ENCODE data around the gene LLGL1. TPM values are rescaled to one million over a fixed set of nuclear protein-coding genes. Genes with fewer than 3 reads are reported as not detected.

LLGL1 gene
- total RNA-seq, 1 donor from 2014 or later = 25.3 TPM

GRCh38 chr17:18226284-18226945 lies 980 bp downstream of the LLGL1 start:
- no peak for TF ChIP-seq CTCF (IDR thresholded peaks at IDR 0.05)
- intact Hi-C loops (cut with DNase I) = loop anchor here (5.0 kb wide), 1 partner anchor 86 kb away; the partner anchor contains the start of gene TOP3A
- H3K36me3 ChIP-seq = no peaks in the 10 kb centered on the region
- H3K9me3 ChIP-seq = no peaks in the 10 kb centered on the region
- peak overlapping the region; percentile 14 to 45 for H3K27ac ChIP-seq
- no peak for DNase-seq (ENCODE audit: low spot score in 2 of 2)
- peaks cover 4 to 14% of the 10 kb centered on the region in 2 donors for H3K4me1 ChIP-seq
- peak overlapping the region; percentile 69 to 74 for H3K4me3 ChIP-seq
- H3K27me3 ChIP-seq = no peaks in the 10 kb centered on the region

DNA sequence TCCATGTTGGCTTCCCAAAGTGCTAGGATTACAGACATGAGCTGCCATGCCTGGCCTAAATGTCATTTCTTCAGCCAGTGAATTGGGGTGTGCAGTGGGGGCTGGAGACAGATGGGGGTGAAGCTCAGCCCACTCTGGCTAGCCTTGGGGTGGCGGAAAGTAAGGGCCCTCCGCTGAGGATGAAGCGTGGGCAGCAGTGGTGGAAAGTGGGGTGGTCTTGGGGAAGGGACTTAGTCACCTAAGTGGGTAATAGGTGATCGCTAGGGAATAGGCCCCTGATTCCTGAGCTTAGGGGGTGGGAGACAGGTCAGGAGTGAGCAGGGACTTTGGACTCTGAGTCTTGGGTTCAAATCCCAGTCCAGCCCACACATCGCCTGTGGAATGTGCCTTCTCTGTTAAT lies 2.2 kb downstream of the LLGL1 start:
- no peaks in the 10 kb centered on the region for H3K9me3 ChIP-seq
- H3K27me3 ChIP-seq = no peaks in the 10 kb centered on the region
- intact Hi-C loops (cut with DNase I) = loop anchor here (5.0 kb wide), 1 partner anchor 85 kb away; the partner anchor contains the start of gene TOP3A
- H3K36me3 ChIP-seq = no peaks in the 10 kb centered on the region
- no peak for DNase-seq (ENCODE audit: low spot score in 2 of 2)
- H3K4me3 ChIP-seq = no peak overlapping the region
- no peak for TF ChIP-seq CTCF (IDR thresholded peaks at IDR 0.05)
- H3K4me1 ChIP-seq = peaks cover 4 to 14% of the 10 kb centered on the region in 2 donors
- H3K27ac ChIP-seq = no peak overlapping the region

DNA sequence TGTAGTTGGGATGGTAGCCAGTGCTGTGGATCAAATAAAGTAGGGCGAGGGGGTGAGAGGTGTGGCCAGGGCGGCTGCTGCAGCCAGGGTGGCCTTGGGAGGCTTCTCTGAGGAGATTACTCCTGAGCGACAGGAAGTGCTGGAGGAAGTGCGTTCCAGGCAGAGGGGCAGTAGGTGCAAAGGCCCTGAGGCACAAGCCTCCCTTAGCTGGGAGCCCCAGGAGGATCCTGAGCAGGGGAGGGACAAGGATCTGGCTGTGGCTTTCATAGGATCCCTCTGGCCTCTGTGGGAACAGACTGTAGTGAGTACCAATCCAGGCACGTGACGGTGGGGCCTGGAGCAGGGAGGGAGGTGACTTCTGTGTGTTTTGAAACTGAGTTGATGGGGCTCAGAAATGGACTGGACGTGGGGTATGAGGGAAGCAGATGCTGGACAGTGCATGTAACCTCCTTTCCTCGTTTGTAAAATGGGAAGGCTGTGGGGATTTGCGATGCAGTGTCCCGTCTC lies 2.8 kb downstream of the LLGL1 start:
- no peak overlapping the region for H3K27ac ChIP-seq
- H3K4me1 ChIP-seq = peaks cover 4 to 14% of the 10 kb centered on the region in 2 donors
- no peaks in the 10 kb centered on the region for H3K9me3 ChIP-seq
- no peak overlapping the region for H3K4me3 ChIP-seq
- no peaks in the 10 kb centered on the region for H3K36me3 ChIP-seq
- intact Hi-C loops (cut with DNase I) = loop anchor here (5.0 kb wide), 1 partner anchor 84 kb away; the partner anchor contains the start of gene TOP3A
- TF ChIP-seq CTCF (IDR thresholded peaks at IDR 0.05) = no peak
- no peaks in the 10 kb centered on the region for H3K27me3 ChIP-seq
- DNase-seq (ENCODE audit: low spot score in 2 of 2) = no peak

GRCh38 chr17:18229254-18229653 lies 3.8 kb downstream of the LLGL1 start:
- no peak overlapping the region for H3K4me3 ChIP-seq
- no peak for DNase-seq (ENCODE audit: low spot score in 2 of 2)
- peaks cover 4 to 6% of the 10 kb centered on the region in 2 donors for H3K36me3 ChIP-seq
- no peak for TF ChIP-seq CTCF (IDR thresholded peaks at IDR 0.05)
- peaks cover 4 to 14% of the 10 kb centered on the region in 2 donors for H3K4me1 ChIP-seq
- no peak overlapping the region for H3K27ac ChIP-seq
- intact Hi-C loops (cut with DNase I) = loop anchor here (5.0 kb wide), 1 partner anchor 83 kb away; the partner anchor contains the start of gene TOP3A
- no peaks in the 10 kb centered on the region for H3K27me3 ChIP-seq
- no peaks in the 10 kb centered on the region for H3K9me3 ChIP-seq

DNA sequence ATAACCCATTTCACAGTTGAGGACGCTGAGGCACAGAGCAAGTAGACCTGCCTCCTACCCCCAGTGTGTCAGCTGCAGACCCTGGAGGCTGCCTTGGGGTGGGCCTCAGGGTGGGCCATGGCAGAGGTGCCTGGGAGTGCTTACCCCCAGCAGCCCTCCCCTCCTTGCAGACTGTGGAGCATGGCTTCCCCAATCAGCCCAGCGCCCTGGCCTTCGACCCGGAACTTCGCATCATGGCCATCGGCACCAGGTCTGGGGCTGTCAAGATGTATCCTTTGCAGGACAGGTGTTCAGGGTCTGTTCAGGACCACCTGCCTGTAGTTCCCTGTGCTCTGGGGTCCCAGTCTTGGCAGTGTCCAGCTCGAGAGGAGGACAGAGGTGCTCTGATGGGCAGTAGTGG lies 4.3 kb downstream of the LLGL1 start:
- DNase-seq (ENCODE audit: low spot score in 2 of 2) = no peak
- no peak overlapping the region for H3K4me3 ChIP-seq
- H3K36me3 ChIP-seq = peaks cover 7 to 11% of the 10 kb centered on the region in 2 donors
- no peak overlapping the region for H3K27ac ChIP-seq
- H3K4me1 ChIP-seq = peaks cover 3 to 14% of the 10 kb centered on the region in 2 donors
- H3K27me3 ChIP-seq = no peaks in the 10 kb centered on the region
- intact Hi-C loops (cut with DNase I) = loop anchor here (5.0 kb wide), 1 partner anchor 83 kb away; the partner anchor contains the start of gene TOP3A
- no peaks in the 10 kb centered on the region for H3K9me3 ChIP-seq
- no peak for TF ChIP-seq CTCF (IDR thresholded peaks at IDR 0.05)
